ENCODE results near the gene MPC2. TPM values are rescaled to one million over a fixed set of nuclear protein-coding genes. Genes with fewer than 3 reads are reported as not detected.

The MPC2 gene
- total RNA-seq, 1 experiment from 2014 or later, result 49.9 TPM

DNA sequence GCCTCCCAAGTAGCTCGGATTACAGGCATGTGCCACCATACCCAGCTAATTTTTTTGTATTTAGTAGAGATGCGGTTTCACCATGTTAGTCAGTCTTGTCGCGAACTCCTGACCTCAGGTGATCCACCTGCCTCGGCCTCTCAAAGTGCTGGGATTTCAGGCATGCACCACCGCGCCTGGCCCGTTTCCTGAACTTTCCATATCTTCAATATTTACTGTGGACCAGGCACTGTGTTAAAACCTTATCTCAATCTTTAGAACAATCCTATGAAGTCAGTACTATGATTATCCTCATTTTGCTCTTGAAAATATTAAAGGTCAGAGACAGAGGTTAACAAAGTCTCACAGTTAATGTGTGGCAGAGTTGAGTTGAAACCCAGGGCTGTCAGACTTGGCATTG, 21.3 kb downstream of the MPC2 start:
- TF ChIP-seq EZH2 (IDR thresholded peaks at IDR 0.05), result no peak
- no peak for TF ChIP-seq POLR2AphosphoS5 (IDR thresholded peaks at IDR 0.05; ENCODE audit: low read depth, low read length)
- TF ChIP-seq YY1 (IDR thresholded peaks at IDR 0.05; ENCODE audit: extremely low read depth, insufficient replicate concordance, low read depth, low read length), result no peak
- no peak for TF ChIP-seq ZFX (IDR thresholded peaks at IDR 0.05)
- TF ChIP-seq POLR2A (IDR thresholded peaks at IDR 0.05; ENCODE audit: borderline replicate concordance, extremely low read depth, insufficient read depth, insufficient read length), result no peak
- H3K9me3 ChIP-seq (ENCODE audit: control insufficient read depth in 1 of 2, insufficient read depth in 1 of 2, low read depth in 1 of 2, low read length in 2 of 2), result no peaks in the 10 kb centered on the region
- H3K4me2 ChIP-seq (ENCODE audit: low read length), result no peak overlapping the region
- no peak overlapping the region for H3K9ac ChIP-seq (ENCODE audit: low read length)
- no peak overlapping the region for H3K27ac ChIP-seq (ENCODE audit: low read depth, low read length)
- intact Hi-C loops (cut with micrococcal nuclease), result no loop called here
- no peak overlapping the region for H2AFZ ChIP-seq (ENCODE audit: low read depth, low read length, poor library complexity, severe bottlenecking)
- DNase-seq (ENCODE audit: low read depth, low spot score) (no peak), ATAC-seq (no peak)
- H4K20me1 ChIP-seq (ENCODE audit: insufficient read depth), result no peaks in the 10 kb centered on the region
- RAD21 ChIA-PET (ENCODE audit: low non-redundant PET in 1 of 2, low total read pairs in 2 of 2, uncharacterized antibody in 2 of 2, unreplicated experiment in 2 of 2), result no interaction called here
- BruUV-seq (replicated peaks), result no TSS peak
- H3K4me1 ChIP-seq (ENCODE audit: control insufficient read depth in 1 of 2, insufficient read depth in 2 of 2, low read length in 2 of 2), result no peaks in the 10 kb centered on the region
- no peaks in the 10 kb centered on the region for H3K79me2 ChIP-seq (ENCODE audit: insufficient read depth, low read length)
- no peaks in the 10 kb centered on the region for H3K9me2 ChIP-seq (ENCODE audit: insufficient read depth)
- H3K4me3 ChIP-seq (replicated peaks in 1 of 2; ENCODE audit: low read depth in 1 of 2, low read length in 2 of 2), result no peak overlapping the region
- POLR2A ChIA-PET, result no interaction called here
- no peaks in the 10 kb centered on the region for H3K36me3 ChIP-seq (ENCODE audit: control insufficient read depth in 1 of 2, insufficient read depth in 2 of 2, low read length in 2 of 2)
- CTCF ChIA-PET, result no interaction called here
- no peaks in the 10 kb centered on the region for H3K27me3 ChIP-seq (ENCODE audit: insufficient read depth, low read length)

- Histone ChIP-seq H3K27me3 (ENCODE audit: insufficient read depth, low read length) (no peaks in the 10 kb centered on the region), H3K4me1 (ENCODE audit: control insufficient read depth in 1 of 2, insufficient read depth in 2 of 2, low read length in 2 of 2) (no peaks in the 10 kb centered on the region), H3K79me2 (ENCODE audit: insufficient read depth, low read length) (no peaks in the 10 kb centered on the region), H3K27ac (ENCODE audit: low read depth, low read length) (no peak within 1 kb of the TSS), H3K9me3 (ENCODE audit: control insufficient read depth in 1 of 2, insufficient read depth in 1 of 2, low read depth in 1 of 2, low read length in 2 of 2) (no peaks in the 10 kb centered on the region), H3K36me3 (ENCODE audit: control insufficient read depth in 1 of 2, insufficient read depth in 2 of 2, low read length in 2 of 2) (no peaks in the 10 kb centered on the region), H2AFZ (ENCODE audit: low read depth, low read length, poor library complexity, severe bottlenecking) (no peak within 1 kb of the TSS), H3K9me2 (ENCODE audit: insufficient read depth) (no peaks in the 10 kb centered on the region), H3K4me3 (replicated peaks in 1 of 2; ENCODE audit: low read depth in 1 of 2, low read length in 2 of 2) (no peak within 1 kb of the TSS), H4K20me1 (ENCODE audit: insufficient read depth) (no peaks in the 10 kb centered on the region), H3K4me2 (ENCODE audit: low read length) (no peak within 1 kb of the TSS), H3K9ac (ENCODE audit: low read length) (no peak within 1 kb of the TSS)
- POLR2A ChIA-PET, result no interaction called here
- BruUV-seq (replicated peaks), result no TSS peak
- intact Hi-C loops (cut with micrococcal nuclease), result no loop called here
- ATAC-seq, result no peak
- RAD21 ChIA-PET (ENCODE audit: low non-redundant PET in 1 of 2, low total read pairs in 2 of 2, uncharacterized antibody in 2 of 2, unreplicated experiment in 2 of 2), result no interaction called here
- CTCF ChIA-PET, result no interaction called here
- DNase-seq (ENCODE audit: low read depth, low spot score), result no peak
- TF ChIP-seq POLR2A (IDR thresholded peaks at IDR 0.05; ENCODE audit: borderline replicate concordance, extremely low read depth, insufficient read depth, insufficient read length), result no peak
- TF ChIP-seq YY1 (IDR thresholded peaks at IDR 0.05; ENCODE audit: extremely low read depth, insufficient replicate concordance, low read depth, low read length), result no peak
- no peak for TF ChIP-seq EZH2 (IDR thresholded peaks at IDR 0.05)
- no peak for TF ChIP-seq ATF3 (IDR thresholded peaks at IDR 0.05)
- no peak for TF ChIP-seq SIN3A (IDR thresholded peaks at IDR 0.05; ENCODE audit: low read depth)
- no peak for TF ChIP-seq ZFX (IDR thresholded peaks at IDR 0.05)
- TF ChIP-seq, protein P1, sequence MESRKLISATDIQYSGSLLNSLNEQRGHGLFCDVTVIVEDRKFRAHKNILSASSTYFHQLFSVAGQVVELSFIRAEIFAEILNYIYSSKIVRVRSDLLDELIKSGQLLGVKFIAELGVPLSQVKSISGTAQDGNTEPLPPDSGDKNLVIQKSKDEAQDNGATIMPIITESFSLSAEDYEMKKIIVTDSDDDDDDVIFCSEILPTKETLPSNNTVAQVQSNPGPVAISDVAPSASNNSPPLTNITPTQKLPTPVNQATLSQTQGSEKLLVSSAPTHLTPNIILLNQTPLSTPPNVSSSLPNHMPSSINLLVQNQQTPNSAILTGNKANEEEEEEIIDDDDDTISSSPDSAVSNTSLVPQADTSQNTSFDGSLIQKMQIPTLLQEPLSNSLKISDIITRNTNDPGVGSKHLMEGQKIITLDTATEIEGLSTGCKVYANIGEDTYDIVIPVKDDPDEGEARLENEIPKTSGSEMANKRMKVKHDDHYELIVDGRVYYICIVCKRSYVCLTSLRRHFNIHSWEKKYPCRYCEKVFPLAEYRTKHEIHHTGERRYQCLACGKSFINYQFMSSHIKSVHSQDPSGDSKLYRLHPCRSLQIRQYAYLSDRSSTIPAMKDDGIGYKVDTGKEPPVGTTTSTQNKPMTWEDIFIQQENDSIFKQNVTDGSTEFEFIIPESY (IDR thresholded peaks at IDR 0.05; ENCODE audit: extremely low read depth, insufficient replicate concordance, low read length), result no peak
- TF ChIP-seq CEBPB (IDR thresholded peaks at IDR 0.05; ENCODE audit: low read depth), result no peak
- no peak for TF ChIP-seq ZNF274 (IDR thresholded peaks at IDR 0.05; ENCODE audit: low read depth, low read length)
- TF ChIP-seq, protein P2, sequence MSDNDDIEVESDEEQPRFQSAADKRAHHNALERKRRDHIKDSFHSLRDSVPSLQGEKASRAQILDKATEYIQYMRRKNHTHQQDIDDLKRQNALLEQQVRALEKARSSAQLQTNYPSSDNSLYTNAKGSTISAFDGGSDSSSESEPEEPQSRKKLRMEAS (IDR thresholded peaks at IDR 0.05), result no peak
- TF ChIP-seq, protein P3, sequence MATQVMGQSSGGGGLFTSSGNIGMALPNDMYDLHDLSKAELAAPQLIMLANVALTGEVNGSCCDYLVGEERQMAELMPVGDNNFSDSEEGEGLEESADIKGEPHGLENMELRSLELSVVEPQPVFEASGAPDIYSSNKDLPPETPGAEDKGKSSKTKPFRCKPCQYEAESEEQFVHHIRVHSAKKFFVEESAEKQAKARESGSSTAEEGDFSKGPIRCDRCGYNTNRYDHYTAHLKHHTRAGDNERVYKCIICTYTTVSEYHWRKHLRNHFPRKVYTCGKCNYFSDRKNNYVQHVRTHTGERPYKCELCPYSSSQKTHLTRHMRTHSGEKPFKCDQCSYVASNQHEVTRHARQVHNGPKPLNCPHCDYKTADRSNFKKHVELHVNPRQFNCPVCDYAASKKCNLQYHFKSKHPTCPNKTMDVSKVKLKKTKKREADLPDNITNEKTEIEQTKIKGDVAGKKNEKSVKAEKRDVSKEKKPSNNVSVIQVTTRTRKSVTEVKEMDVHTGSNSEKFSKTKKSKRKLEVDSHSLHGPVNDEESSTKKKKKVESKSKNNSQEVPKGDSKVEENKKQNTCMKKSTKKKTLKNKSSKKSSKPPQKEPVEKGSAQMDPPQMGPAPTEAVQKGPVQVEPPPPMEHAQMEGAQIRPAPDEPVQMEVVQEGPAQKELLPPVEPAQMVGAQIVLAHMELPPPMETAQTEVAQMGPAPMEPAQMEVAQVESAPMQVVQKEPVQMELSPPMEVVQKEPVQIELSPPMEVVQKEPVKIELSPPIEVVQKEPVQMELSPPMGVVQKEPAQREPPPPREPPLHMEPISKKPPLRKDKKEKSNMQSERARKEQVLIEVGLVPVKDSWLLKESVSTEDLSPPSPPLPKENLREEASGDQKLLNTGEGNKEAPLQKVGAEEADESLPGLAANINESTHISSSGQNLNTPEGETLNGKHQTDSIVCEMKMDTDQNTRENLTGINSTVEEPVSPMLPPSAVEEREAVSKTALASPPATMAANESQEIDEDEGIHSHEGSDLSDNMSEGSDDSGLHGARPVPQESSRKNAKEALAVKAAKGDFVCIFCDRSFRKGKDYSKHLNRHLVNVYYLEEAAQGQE (IDR thresholded peaks at IDR 0.05; ENCODE audit: low read depth), result no peak
- TF ChIP-seq EGR1 (IDR thresholded peaks at IDR 0.05; ENCODE audit: low read depth), result no peak
- TF ChIP-seq EZH2phosphoT487 (IDR thresholded peaks at IDR 0.05; ENCODE audit: borderline replicate concordance), result no peak
- no peak for TF ChIP-seq JUND (IDR thresholded peaks at IDR 0.05)
Observed at GRCh38 chr1:167913895-167914496, 22.9 kb downstream of the MPC2 start, which contains the start of gene ADCY10. Gene ADCY10, minus strand, starts transcription at chr1:167914134. Its CDS starts 8,994 bp downstream, at chr1:167905140.

Data from HCT116 (cell line).